Measurements from ENCODE around the gene FLAD1.

DNA sequence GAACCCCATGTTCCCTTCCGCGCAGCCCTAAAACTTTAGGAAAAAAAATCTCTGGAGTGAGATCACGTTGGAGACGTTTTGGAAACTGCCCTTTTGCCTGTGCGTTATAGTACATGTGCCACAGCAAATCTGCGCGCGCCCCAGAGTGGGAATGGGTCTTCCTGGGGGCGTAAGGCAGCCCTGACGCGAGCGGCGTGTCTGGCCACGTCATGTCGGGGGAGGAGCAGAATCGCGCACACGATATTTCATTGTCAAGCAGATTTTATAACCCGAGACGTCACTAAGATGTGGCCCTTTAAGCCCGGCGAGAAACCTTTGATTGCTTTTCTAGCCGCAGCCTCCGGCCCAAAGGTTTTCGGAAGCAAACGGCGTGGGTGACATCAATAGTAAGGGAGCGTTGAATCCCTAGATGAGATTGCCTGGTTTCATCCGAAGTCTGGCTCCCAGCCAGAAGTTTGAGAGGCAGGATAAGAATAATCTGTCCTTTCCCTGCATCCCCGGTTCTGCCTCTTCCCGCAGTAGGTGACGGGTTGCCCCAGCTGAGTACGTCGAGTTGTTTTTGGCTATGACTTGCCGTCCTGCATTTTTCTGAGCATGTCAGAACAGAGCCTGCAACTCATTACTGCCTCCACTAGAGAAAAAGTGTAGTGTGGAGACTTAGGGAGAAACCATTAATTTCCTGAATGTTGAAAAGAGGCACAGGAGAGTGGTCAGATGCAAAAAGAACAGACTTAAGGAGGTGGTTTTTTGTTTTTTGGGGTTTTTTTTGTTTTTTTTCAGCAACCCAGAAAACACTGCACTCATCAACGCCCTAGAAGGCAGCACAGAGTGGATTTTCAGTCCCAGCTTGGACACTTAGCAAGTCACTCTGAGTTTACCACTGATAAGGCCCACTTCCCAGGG, 45.8 kb upstream of the FLAD1 start:
- TF ChIP-seq, protein P1, sequence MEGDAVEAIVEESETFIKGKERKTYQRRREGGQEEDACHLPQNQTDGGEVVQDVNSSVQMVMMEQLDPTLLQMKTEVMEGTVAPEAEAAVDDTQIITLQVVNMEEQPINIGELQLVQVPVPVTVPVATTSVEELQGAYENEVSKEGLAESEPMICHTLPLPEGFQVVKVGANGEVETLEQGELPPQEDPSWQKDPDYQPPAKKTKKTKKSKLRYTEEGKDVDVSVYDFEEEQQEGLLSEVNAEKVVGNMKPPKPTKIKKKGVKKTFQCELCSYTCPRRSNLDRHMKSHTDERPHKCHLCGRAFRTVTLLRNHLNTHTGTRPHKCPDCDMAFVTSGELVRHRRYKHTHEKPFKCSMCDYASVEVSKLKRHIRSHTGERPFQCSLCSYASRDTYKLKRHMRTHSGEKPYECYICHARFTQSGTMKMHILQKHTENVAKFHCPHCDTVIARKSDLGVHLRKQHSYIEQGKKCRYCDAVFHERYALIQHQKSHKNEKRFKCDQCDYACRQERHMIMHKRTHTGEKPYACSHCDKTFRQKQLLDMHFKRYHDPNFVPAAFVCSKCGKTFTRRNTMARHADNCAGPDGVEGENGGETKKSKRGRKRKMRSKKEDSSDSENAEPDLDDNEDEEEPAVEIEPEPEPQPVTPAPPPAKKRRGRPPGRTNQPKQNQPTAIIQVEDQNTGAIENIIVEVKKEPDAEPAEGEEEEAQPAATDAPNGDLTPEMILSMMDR (IDR thresholded peaks at IDR 0.05) = peak in 7 of 12 donors; percentile 19 to 43 (median 28)
- peak; percentile 22 to 58 for TF ChIP-seq POLR2A (IDR thresholded peaks at IDR 0.05)

All from heart left ventricle (tissue), 13 donors.